Activated CD8-positive, alpha-beta memory T cell treated with anti-CD3 and anti-CD28 coated beads for 36 hours (primary cell): ENCODE results near the gene IP6K1. TPM values are rescaled to one million over a fixed set of nuclear protein-coding genes. Genes with fewer than 3 reads are reported as not detected.
"Not testable (repeated sequence)": the region's sequence is repeated elsewhere in the genome, so short reads cannot be mapped to it uniquely, and the experiment has no call there.

Experiments
- CTCF ChIA-PET: fragments of 350-600 bp; sonication (Branson Sonifier 250); formaldehyde crosslinking; loops from one replicate; lab custom pipeline; 2021; ENCODE audit warnings: antibody characterized with exemption; lab: Charles Lee
- POLR2A ChIA-PET: fragments of 350-600 bp; sonication (Branson Sonifier 250); formaldehyde crosslinking; loops from one replicate; lab custom pipeline; 2021; ENCODE audit warnings: antibody characterized with exemption; lab: Charles Lee
- total RNA-seq, 2 experiments: library from RNA; stranded (reverse); gene quantifications; one replicate each; pipeline ENCODE4 v1.2.3, GENCODE V29; 2021

Gene IP6K1
- total RNA-seq, 2 experiments from 2014 or later = 38.5 to 40.5 TPM

- CTCF ChIA-PET = interaction anchor here (0.9 kb wide), 1 partner anchor 23 kb away, joined by 4 read pairs; no protein-coding TSS in a partner anchor
- POLR2A ChIA-PET = interaction anchor here (0.6 kb wide), 1 partner anchor 11 kb away, joined by 3 read pairs; no protein-coding TSS in a partner anchor
Observed at GRCh38 chr3:49780080-49780974, 6.0 kb downstream of the IP6K1 start.

- ChIA-PET CTCF (interaction anchor here (0.9 kb wide), 1 partner anchor 24 kb away, joined by 4 read pairs; no protein-coding TSS in a partner anchor), POLR2A (interaction anchor here (0.6 kb wide), 1 partner anchor 10 kb away, joined by 3 read pairs; no protein-coding TSS in a partner anchor)
Observed at GRCh38 chr3:49779358-49780079, 6.8 kb downstream of the IP6K1 start.

- CTCF ChIA-PET, POLR2A ChIA-PET: not testable (repeated sequence)
Observed at GRCh38 chr3:49776101-49776500, 10.2 kb downstream of the IP6K1 start.

- ChIA-PET POLR2A (no interaction called here), CTCF (no interaction called here)
Observed at GRCh38 chr3:49775538-49775937, 10.8 kb downstream of the IP6K1 start.

GRCh38 chr3:49772703-49773102 is 13.6 kb downstream of the IP6K1 start:
- CTCF ChIA-PET = interaction anchor here (0.7 kb wide), 1 partner anchor 13 kb away, joined by 3 read pairs; the partner anchor contains the start of gene IP6K1
- POLR2A ChIA-PET = interaction anchor here (0.6 kb wide), 1 partner anchor 432 kb away, joined by 3 read pairs; no protein-coding TSS in a partner anchor

- CTCF ChIA-PET = interaction anchor here (0.5 kb wide), 1 partner anchor 296 kb away, joined by 5 read pairs; no protein-coding TSS in a partner anchor
- POLR2A ChIA-PET = no interaction called here
Observed at GRCh38 chr3:49771340-49771938, 14.9 kb downstream of the IP6K1 start.

GRCh38 chr3:49769926-49770325 is 16.4 kb downstream of the IP6K1 start:
- CTCF ChIA-PET = no interaction called here
- POLR2A ChIA-PET = interaction anchor here (0.5 kb wide), 1 partner anchor 10 kb away, joined by 3 read pairs; no protein-coding TSS in a partner anchor

GRCh38 chr3:49769286-49769915 is 16.9 kb downstream of the IP6K1 start:
- CTCF ChIA-PET = no interaction called here
- POLR2A ChIA-PET = interaction anchor here (0.5 kb wide), 1 partner anchor 10 kb away, joined by 3 read pairs; no protein-coding TSS in a partner anchor

GRCh38 chr3:49763981-49764380 is 22.4 kb downstream of the IP6K1 start:
- POLR2A ChIA-PET = no interaction called here
- CTCF ChIA-PET = no interaction called here

- CTCF ChIA-PET = interaction anchor here (0.7 kb wide), 1 partner anchor 1601 kb away, joined by 4 read pairs; no protein-coding TSS in a partner anchor
- POLR2A ChIA-PET = interaction anchor here (0.6 kb wide), 1 partner anchor 327 kb away, joined by 3 read pairs; no protein-coding TSS in a partner anchor
Observed at GRCh38 chr3:49761661-49762060, 24.7 kb downstream of the IP6K1 start.

- ChIA-PET CTCF (no interaction called here), POLR2A (no interaction called here)
Observed at GRCh38 chr3:49759226-49759625, 27.1 kb downstream of the IP6K1 start.

GRCh38 chr3:49757197-49757596 is 29.1 kb downstream of the IP6K1 start:
- POLR2A ChIA-PET = no interaction called here

GRCh38 chr3:49756036-49756435 is 30.3 kb downstream of the IP6K1 start:
- POLR2A ChIA-PET = no interaction called here

More at GRCh38 chr3:49757197-49757596, 29.1 kb downstream of the IP6K1 start:
- CTCF ChIA-PET = no interaction called here

GRCh38 chr3:49754536-49754935 is 31.8 kb downstream of the IP6K1 start:
- ChIA-PET POLR2A (no interaction called here), CTCF (no interaction called here)

More at GRCh38 chr3:49756036-49756435, 30.3 kb downstream of the IP6K1 start:
- CTCF ChIA-PET = no interaction called here

GRCh38 chr3:49751501-49751900 is 34.8 kb downstream of the IP6K1 start:
- ChIA-PET CTCF (no interaction called here), POLR2A (no interaction called here)

- CTCF ChIA-PET = no interaction called here
- POLR2A ChIA-PET = interaction anchor here (0.7 kb wide), 1 partner anchor 68 kb away, joined by 14 read pairs; no protein-coding TSS in a partner anchor
Observed at GRCh38 chr3:49750056-49750455, 36.3 kb downstream of the IP6K1 start.

- CTCF ChIA-PET = interaction anchor here (0.6 kb wide), 1 partner anchor 341 kb away, joined by 4 read pairs; no protein-coding TSS in a partner anchor
- POLR2A ChIA-PET = not testable (repeated sequence)
Observed at GRCh38 chr3:49748874-49749273, 37.5 kb downstream of the IP6K1 start.

- ChIA-PET CTCF (no interaction called here), POLR2A (no interaction called here)
Observed at GRCh38 chr3:49747792-49748480, 38.4 kb downstream of the IP6K1 start.
